ENCODE data around the gene EPB41L4B. TPM values are rescaled to one million over a fixed set of nuclear protein-coding genes. Genes with fewer than 3 reads are reported as not detected.

The EPB41L4B gene
- total and polyA plus RNA-seq, 2 of the 13 experiments (the other 11 are each of a cell fraction or from before 2014, with no cell fraction given): 17.6 to 22.1 TPM

- TF ChIP-seq KIAA2018 (CRISPR knock-in tag; IDR thresholded peaks at IDR 0.05; ENCODE audit: borderline replicate concordance): no peak
- TF ChIP-seq HDAC6 (IDR thresholded peaks at IDR 0.05; ENCODE audit: low read depth, low read length): no peak
- TF ChIP-seq CENPT (CRISPR knock-in tag; IDR thresholded peaks at IDR 0.05; ENCODE audit: low read depth): no peak
- peak; percentile 67 for TF ChIP-seq PHF8 (CRISPR knock-in tag; IDR thresholded peaks at IDR 0.05)
- peak; percentile 80; the same call in 1 of the 2 replicates for TF ChIP-seq THAP9 (CRISPR knock-in tag; IDR thresholded peaks at IDR 0.05; ENCODE audit: borderline replicate concordance)
- TF ChIP-seq ZFP37 (CRISPR knock-in tag; IDR thresholded peaks at IDR 0.05; ENCODE audit: borderline replicate concordance): peak; percentile 80; the same call in 1 of the 2 replicates
- no peak for TF ChIP-seq TIGD3 (CRISPR knock-in tag; IDR thresholded peaks at IDR 0.05; ENCODE audit: borderline replicate concordance)
- TF ChIP-seq ZNF670 (CRISPR knock-in tag; IDR thresholded peaks at IDR 0.05; ENCODE audit: borderline replicate concordance): peak; percentile 79; the same call in 1 of the 2 replicates
- TF ChIP-seq TSC22D2 (CRISPR knock-in tag; IDR thresholded peaks at IDR 0.05; ENCODE audit: borderline replicate concordance): peak; percentile 85; the same call in 1 of the 2 replicates
- no peak for TF ChIP-seq NCOR1 (IDR thresholded peaks at IDR 0.05; ENCODE audit: borderline replicate concordance, low read length)
- no peak; the same call in 1 of the 2 replicates for TF ChIP-seq ZNF619 (CRISPR knock-in tag; IDR thresholded peaks at IDR 0.05)
- TF ChIP-seq ZNF768 (CRISPR knock-in tag; IDR thresholded peaks at IDR 0.05): peak; percentile 69; the same call in 1 of the 2 replicates
- no peak for TF ChIP-seq MAF1 (CRISPR knock-in tag; IDR thresholded peaks at IDR 0.05; ENCODE audit: borderline replicate concordance)
These were observed at the start of gene EPB41L4B (continued) for GRCh38 chr9:109320742-109321448.

Measured in HepG2 (cell line).